BJ (cell line): ENCODE measurements around the gene SLCO3A1. TPM values are rescaled to one million over a fixed set of nuclear protein-coding genes. Genes with fewer than 3 reads are reported as not detected.

ENCODE experiments used
- CTCF ChIA-PET: fragments of 350-600 bp; formaldehyde crosslinking; extraction: SDS; loops from one replicate; lab custom pipeline; 2021; ENCODE audit warnings: antibody characterized with exemption, inconsistent platforms; lab: Yijun Ruan, JAX
- POLR2A ChIA-PET: fragments of 300-600 bp; sonication (Branson Sonifier 250); formaldehyde crosslinking; extraction: SDS; loops from one replicate; lab custom pipeline; 2021; ENCODE audit warnings: antibody characterized with exemption; lab: Charles Lee
- DNase-seq: peaks from one replicate; pipeline ENCODE4 v3.0.0-alpha.2; 2011; ENCODE audit warnings: low read depth
- H3K27me3 ChIP-seq: 2 replicates; pipeline ENCODE4 v1.6.0; 2011; ENCODE audit warnings: low read length; ENCODE audit not compliant: control insufficient read depth, insufficient read depth
- H3K36me3 ChIP-seq: 2 replicates; pipeline ENCODE4 v1.5.1; 2011; ENCODE audit warnings: low read length; ENCODE audit not compliant: control insufficient read depth, insufficient read depth
- H3K4me3 ChIP-seq: 2 replicates; pipeline ENCODE4 v1.5.1; 2011; ENCODE audit warnings: low read depth, mild to moderate bottlenecking, control low read depth, low read length
- CTCF ChIP-seq: IDR thresholded peaks from 2 replicates; pipeline ENCODE4 v1.5.1; 2011; ENCODE audit warnings: low read depth, mild to moderate bottlenecking, control low read depth, inconsistent platforms, low read length, moderate library complexity; ENCODE audit not compliant: insufficient read depth
- polyA plus RNA-seq: library from polyadenylated mRNA; depleted of rRNA; stranded (reverse); fragments of >200 nt; gene quantifications from 2 replicates; pipeline ENCODE4 v1.2.3, GENCODE V29; 2011

Gene SLCO3A1
- polyA plus RNA-seq, 1 experiment, result 7.8 TPM

DNA sequence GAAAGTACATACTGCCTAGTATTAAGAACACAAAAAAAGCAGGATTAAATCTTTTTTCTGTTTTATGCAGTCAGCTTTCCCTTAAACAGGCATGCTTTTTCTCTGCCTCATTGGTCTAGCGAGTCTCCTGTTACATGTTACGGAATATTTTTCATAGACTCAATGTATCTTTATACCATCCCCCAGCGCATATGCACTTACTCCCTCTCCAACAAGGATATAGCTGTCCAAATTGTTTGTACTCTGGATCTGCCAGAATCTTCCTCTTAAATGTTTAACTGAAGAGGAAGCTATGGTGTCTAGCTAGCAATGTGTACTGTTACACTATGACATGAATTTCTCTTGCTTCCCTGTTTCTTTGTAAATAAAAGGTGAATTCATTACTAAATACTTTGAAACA lies 9.2 kb upstream of the SLCO3A1 start:
- Histone ChIP-seq H3K4me3 (no peak overlapping the region), H3K36me3 (no peaks in the 10 kb centered on the region), H3K27me3 (no peaks in the 10 kb centered on the region)
- CTCF ChIA-PET, result interaction anchor here (1.0 to 3.5 kb wide), 3 partner anchors 9 to 542 kb away, joined by 3 to 13 read pairs (median 4); partner anchors contain the start of gene SLCO3A1
- POLR2A ChIA-PET, result no interaction called here
- no peak for DNase-seq
- no peak for TF ChIP-seq CTCF

DNA sequence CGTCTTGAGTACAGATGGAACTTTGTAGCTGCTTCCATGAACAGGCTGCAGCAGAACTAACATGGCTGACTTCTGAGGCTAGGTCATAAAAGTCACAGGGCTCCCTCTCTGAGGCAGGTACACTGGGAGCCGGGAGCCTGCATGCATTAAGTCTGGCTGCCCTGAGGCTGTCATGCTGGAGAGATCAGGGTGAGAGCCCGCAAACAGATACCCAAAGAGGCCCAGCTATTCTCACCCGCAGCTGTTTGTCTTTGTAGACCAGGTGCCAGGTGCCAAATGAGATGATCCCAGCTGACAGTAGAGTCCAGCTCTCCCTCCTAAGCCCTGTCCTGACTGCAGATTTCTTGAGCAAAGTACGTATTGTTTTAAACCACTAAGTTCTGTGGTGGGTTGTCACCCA lies 8.6 kb upstream of the SLCO3A1 start:
- Histone ChIP-seq H3K4me3 (no peak overlapping the region), H3K27me3 (no peaks in the 10 kb centered on the region), H3K36me3 (no peaks in the 10 kb centered on the region)
- no peak for TF ChIP-seq CTCF
- POLR2A ChIA-PET, result no interaction called here
- no peak for DNase-seq
- CTCF ChIA-PET, result interaction anchor here (1.0 to 3.5 kb wide), 3 partner anchors 9 to 543 kb away, joined by 3 to 13 read pairs (median 4); partner anchors contain the start of gene SLCO3A1

DNA sequence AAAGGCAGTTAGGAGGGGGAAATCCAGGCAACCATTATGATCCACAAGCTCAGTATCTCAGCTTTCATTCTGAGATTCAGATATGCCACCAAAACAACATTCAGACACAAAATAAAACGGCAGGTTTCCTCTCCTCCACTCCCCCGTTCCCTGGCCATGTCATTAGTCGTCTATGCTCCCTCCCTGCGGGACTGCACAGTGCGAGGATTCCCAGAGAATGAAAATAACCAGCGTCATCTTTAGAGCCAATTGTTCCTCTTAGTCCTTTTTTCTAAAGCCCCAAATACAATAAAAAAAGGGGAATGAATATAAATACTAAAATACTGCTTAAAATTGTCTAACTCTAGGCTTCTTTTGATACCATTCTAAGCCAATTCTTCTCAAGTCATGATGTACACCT lies 7.8 kb upstream of the SLCO3A1 start:
- no peaks in the 10 kb centered on the region for H3K36me3 ChIP-seq
- ChIA-PET CTCF (interaction anchor here (3.5 kb wide), 1 partner anchor 232 kb away, joined by 13 read pairs; no protein-coding TSS in a partner anchor), POLR2A (interaction anchor here (0.6 kb wide), 1 partner anchor 13 kb away, joined by 3 read pairs; no protein-coding TSS in a partner anchor)
- no peak overlapping the region for H3K4me3 ChIP-seq
- TF ChIP-seq CTCF, result no peak
- H3K27me3 ChIP-seq, result no peaks in the 10 kb centered on the region
- no peak for DNase-seq

DNA sequence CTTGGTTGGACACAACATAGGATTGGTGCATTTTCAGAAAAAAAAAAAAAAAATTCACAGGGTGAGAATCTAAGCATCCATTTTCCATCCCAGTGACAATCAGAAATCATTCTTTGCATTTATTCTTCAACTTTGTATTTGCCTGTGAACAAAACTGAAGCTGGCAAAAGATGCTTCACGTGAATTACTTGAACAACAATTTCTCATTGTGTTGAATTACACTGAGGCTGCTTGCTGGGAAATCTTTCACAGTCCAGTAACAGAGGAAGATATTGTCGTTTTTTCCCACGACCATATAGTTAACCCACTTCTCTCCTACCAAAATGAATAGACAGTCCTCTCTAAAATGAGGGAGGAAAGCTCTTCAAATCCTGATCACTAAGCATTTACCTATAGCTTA lies 4.3 kb upstream of the SLCO3A1 start:
- Histone ChIP-seq H3K36me3 (no peaks in the 10 kb centered on the region), H3K27me3 (no peaks in the 10 kb centered on the region), H3K4me3 (no peak overlapping the region)
- POLR2A ChIA-PET, result no interaction called here
- CTCF ChIA-PET, result interaction anchor here (0.7 to 3.8 kb wide), 13 partner anchors 8 to 547 kb away, joined by 3 to 27 read pairs (median 4); no protein-coding TSS in a partner anchor
- no peak for DNase-seq
- TF ChIP-seq CTCF, result no peak

DNA sequence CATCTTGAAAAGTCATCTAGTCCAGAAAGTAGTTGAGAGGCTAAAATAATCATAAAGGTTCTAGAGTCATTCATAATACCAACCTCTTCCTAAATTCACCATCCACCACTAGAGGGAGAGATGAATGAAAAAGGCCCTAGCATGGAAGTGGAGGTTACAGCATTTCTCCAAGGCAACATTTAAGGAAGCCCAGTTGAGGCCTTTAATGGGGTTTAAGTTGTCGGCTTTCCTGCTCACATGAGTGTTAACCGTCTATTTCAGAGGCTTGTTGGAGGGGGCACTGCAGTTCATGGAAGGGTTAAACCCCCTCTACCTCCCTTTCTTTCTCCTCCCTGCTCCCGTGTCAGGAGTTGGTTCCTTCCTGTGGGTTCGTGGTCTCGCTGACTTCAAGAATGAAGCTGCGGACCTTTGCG lies 3.8 kb upstream of the SLCO3A1 start:
- no peak for DNase-seq
- H3K36me3 ChIP-seq, result no peaks in the 10 kb centered on the region
- CTCF ChIA-PET, result interaction anchor here (0.7 to 3.8 kb wide), 15 partner anchors 9 to 547 kb away, joined by 3 to 27 read pairs (median 4); no protein-coding TSS in a partner anchor
- TF ChIP-seq CTCF, result peak; percentile 76
- no peaks in the 10 kb centered on the region for H3K27me3 ChIP-seq
- no peak overlapping the region for H3K4me3 ChIP-seq
- POLR2A ChIA-PET, result no interaction called here
